ENCODE data around the gene ADAMTS8.

ADAMTS8 gene, protein sequence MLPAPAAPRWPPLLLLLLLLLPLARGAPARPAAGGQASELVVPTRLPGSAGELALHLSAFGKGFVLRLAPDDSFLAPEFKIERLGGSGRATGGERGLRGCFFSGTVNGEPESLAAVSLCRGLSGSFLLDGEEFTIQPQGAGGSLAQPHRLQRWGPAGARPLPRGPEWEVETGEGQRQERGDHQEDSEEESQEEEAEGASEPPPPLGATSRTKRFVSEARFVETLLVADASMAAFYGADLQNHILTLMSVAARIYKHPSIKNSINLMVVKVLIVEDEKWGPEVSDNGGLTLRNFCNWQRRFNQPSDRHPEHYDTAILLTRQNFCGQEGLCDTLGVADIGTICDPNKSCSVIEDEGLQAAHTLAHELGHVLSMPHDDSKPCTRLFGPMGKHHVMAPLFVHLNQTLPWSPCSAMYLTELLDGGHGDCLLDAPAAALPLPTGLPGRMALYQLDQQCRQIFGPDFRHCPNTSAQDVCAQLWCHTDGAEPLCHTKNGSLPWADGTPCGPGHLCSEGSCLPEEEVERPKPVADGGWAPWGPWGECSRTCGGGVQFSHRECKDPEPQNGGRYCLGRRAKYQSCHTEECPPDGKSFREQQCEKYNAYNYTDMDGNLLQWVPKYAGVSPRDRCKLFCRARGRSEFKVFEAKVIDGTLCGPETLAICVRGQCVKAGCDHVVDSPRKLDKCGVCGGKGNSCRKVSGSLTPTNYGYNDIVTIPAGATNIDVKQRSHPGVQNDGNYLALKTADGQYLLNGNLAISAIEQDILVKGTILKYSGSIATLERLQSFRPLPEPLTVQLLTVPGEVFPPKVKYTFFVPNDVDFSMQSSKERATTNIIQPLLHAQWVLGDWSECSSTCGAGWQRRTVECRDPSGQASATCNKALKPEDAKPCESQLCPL

DNA sequence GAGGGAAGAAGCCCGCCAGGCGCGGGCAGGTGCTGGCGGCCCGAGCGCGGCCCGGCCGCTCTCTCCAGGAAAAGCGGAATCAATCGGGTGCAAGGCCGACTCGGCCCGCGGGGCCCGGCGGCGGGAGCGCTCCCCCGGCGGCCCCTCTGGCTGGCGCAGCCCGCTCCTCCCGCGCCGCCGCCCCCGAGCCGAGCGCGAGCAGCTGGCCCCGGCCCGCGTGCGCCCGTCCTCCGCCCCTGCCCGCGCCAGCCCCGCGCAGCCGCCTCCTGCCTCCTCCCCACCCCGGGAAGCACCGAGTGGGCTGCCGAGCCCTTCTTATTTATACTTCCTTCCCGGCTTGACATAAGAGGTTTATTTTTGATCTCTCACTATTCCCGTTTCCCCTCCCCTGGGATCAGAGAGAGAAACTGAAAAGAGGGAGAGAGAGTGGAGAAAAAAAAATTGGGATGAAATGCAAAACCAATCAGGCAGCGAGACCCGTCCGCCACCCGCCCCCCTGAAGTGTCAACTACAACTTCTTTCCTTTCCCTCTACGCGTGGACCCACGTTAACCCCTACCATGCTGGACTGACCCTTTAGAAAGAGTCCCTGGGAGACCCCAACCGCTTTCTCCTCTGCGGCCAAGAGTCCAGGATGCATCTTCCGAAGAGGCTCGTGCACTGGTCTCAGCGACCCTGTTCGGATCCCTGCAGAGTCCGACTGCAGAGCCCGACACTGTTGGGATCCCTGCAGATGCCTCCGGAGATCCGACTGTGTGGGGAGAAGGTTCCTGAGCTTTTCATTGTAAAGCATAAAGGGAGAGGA lies at the start of gene ADAMTS8:
Gene ADAMTS8, minus strand, starts transcription at position 294 of the 804 bp plus-strand sequence. CDS start 323 bp downstream, outside the sequence.
- H3K4me1 ChIP-seq (ENCODE audit: control insufficient read depth, insufficient read depth, low read length) = peaks cover 17% of the 10 kb centered on the region
- no peaks in the 10 kb centered on the region for H3K36me3 ChIP-seq (ENCODE audit: control insufficient read depth, insufficient read depth, low read length)
- H3K27ac ChIP-seq (ENCODE audit: low read depth, low read length) = peak within 1 kb of the TSS; percentile 66
- H3K4me3 ChIP-seq (ENCODE audit: low read length) = peak within 1 kb of the TSS; percentile 65
- peaks cover 3% of the 10 kb centered on the region for H3K27me3 ChIP-seq (ENCODE audit: control insufficient read depth, insufficient read depth, low read length)
- H3K9ac ChIP-seq (ENCODE audit: low read length) = no peak within 1 kb of the TSS

DNA sequence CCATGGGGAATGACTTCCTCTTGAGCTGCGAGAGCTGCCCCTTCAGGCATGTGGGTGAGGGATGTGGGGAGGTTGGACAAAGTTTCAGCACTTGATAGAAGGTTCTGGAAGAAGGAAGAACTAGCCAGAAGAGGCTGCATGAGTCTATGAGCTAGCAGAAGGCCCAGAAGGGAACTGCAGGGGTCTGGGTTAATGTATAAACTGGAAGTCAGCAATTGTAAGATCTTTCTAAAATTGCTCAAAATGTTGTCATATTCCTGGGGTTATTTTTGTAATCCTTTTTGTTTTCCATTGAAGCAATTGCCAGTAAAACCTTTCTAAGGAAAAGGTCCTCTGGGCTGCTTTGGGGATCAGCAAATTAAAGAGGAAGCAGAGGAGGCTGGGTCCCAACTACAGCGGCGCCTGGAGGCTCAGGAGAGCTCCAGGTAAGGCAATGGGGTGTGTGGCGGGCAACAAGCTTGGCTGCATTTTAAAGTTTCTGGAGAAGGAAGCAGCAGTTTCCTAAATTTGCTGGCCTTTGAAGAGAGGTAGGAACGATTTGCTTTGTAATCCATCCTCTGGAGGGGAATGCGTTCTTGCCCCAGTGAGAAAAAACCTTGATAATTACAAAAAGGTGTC lies 49.3 kb upstream of the ADAMTS8 start:
- Histone ChIP-seq H3K27ac (ENCODE audit: low read depth, low read length) (peak overlapping the region; percentile 34), H3K36me3 (ENCODE audit: control insufficient read depth, insufficient read depth, low read length) (no peaks in the 10 kb centered on the region), H3K27me3 (ENCODE audit: control insufficient read depth, insufficient read depth, low read length) (no peaks in the 10 kb centered on the region), H3K4me3 (ENCODE audit: low read length) (no peak overlapping the region), H3K9ac (ENCODE audit: low read length) (no peak overlapping the region), H3K4me1 (ENCODE audit: control insufficient read depth, insufficient read depth, low read length) (peaks cover 10% of the 10 kb centered on the region)

- Histone ChIP-seq H3K9ac (ENCODE audit: low read length) (no peak overlapping the region), H3K27me3 (ENCODE audit: control insufficient read depth, insufficient read depth, low read length) (no peaks in the 10 kb centered on the region), H3K4me1 (ENCODE audit: control insufficient read depth, insufficient read depth, low read length) (peaks cover 10% of the 10 kb centered on the region), H3K27ac (ENCODE audit: low read depth, low read length) (no peak overlapping the region), H3K36me3 (ENCODE audit: control insufficient read depth, insufficient read depth, low read length) (no peaks in the 10 kb centered on the region), H3K4me3 (ENCODE audit: low read length) (no peak overlapping the region)
Observed at GRCh38 chr11:130476922-130477491, 48.6 kb upstream of the ADAMTS8 start.

DNA sequence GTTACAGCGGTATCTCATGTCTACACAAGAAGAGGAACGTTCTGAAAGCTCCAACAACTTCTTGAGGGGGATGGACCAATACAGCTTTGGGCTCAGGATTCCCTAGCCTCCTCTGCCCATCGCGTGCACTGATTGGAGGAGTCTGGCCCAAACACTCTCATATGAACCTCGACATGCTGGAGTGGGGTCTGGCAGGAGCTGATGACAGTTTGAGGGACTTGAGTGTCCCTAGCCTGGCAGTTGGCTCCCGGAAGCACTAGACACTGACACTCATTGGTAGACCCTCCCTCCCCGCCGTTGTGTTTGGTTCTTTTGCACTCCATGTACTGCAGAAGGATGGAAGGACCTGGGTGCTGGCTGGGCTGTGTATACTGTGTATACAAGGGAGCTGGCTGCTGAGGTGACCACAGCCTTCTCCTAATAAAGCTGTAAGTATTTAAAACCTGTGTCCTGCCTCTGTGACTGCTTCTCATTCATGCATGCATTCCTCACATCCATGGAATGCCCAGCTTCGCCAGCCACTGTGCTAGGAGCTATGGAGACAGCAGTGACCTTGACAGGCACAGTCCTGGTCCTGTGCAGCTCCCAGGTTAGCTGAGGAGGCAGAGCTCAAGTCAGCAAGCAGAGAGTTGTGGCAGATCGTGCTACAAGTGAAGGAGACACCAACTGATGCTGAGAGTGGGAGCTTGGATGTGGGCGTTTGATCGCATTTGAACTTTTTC lies 48.0 kb upstream of the ADAMTS8 start:
- Histone ChIP-seq H3K36me3 (ENCODE audit: control insufficient read depth, insufficient read depth, low read length) (peaks cover under 1% of the 10 kb centered on the region), H3K27me3 (ENCODE audit: control insufficient read depth, insufficient read depth, low read length) (no peaks in the 10 kb centered on the region), H3K27ac (ENCODE audit: low read depth, low read length) (no peak overlapping the region), H3K9ac (ENCODE audit: low read length) (no peak overlapping the region), H3K4me3 (ENCODE audit: low read length) (no peak overlapping the region), H3K4me1 (ENCODE audit: control insufficient read depth, insufficient read depth, low read length) (peaks cover 10% of the 10 kb centered on the region)

GRCh38 chr11:130475426-130476053 lies 47.1 kb upstream of the ADAMTS8 start:
- no peak overlapping the region for H3K4me3 ChIP-seq (ENCODE audit: low read length)
- H3K27me3 ChIP-seq (ENCODE audit: control insufficient read depth, insufficient read depth, low read length) = no peaks in the 10 kb centered on the region
- peaks cover 10% of the 10 kb centered on the region for H3K4me1 ChIP-seq (ENCODE audit: control insufficient read depth, insufficient read depth, low read length)
- peaks cover 6% of the 10 kb centered on the region for H3K36me3 ChIP-seq (ENCODE audit: control insufficient read depth, insufficient read depth, low read length)
- H3K27ac ChIP-seq (ENCODE audit: low read depth, low read length) = no peak overlapping the region
- no peak overlapping the region for H3K9ac ChIP-seq (ENCODE audit: low read length)

DNA sequence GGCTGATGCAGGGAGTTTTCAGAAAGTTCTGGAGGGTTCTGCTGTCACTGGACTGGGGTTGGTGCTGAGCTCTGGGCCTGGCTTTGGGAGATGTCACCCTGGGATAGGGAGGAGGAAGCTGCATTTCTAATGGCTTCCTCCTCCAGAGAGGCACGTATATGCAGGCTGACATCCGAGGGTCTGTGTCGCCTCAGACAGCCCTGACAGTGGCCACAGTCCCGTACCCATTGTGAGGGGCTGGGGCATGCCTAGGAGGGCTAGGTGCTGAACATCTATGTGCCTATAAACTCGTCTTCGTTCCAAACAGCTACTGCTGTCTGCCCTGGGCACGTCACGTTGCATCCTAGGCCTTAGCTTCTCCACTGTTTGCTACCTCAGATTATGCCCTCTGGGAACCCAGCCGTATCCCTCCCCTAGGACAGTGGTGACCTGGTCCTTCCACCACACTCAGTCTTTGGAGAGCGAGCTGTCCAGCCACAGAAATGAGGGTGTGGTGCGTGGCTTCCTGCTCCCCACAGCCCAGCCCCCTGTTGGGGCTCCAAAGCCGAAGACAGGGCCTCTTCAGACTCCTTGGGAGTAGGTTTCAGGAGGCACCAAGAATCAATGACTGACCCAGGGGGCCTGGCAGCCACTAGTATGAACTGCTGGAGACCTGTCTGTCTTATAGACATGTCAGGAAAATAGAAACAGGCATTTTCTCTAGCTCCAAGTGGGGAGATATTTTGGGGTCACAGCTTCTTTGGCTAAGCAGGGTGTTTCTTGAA lies 46.4 kb upstream of the ADAMTS8 start:
- Histone ChIP-seq H3K4me3 (ENCODE audit: low read length) (no peak overlapping the region), H3K36me3 (ENCODE audit: control insufficient read depth, insufficient read depth, low read length) (peaks cover 6% of the 10 kb centered on the region), H3K27ac (ENCODE audit: low read depth, low read length) (no peak overlapping the region), H3K27me3 (ENCODE audit: control insufficient read depth, insufficient read depth, low read length) (no peaks in the 10 kb centered on the region), H3K4me1 (ENCODE audit: control insufficient read depth, insufficient read depth, low read length) (peaks cover 10% of the 10 kb centered on the region), H3K9ac (ENCODE audit: low read length) (no peak overlapping the region)

DNA sequence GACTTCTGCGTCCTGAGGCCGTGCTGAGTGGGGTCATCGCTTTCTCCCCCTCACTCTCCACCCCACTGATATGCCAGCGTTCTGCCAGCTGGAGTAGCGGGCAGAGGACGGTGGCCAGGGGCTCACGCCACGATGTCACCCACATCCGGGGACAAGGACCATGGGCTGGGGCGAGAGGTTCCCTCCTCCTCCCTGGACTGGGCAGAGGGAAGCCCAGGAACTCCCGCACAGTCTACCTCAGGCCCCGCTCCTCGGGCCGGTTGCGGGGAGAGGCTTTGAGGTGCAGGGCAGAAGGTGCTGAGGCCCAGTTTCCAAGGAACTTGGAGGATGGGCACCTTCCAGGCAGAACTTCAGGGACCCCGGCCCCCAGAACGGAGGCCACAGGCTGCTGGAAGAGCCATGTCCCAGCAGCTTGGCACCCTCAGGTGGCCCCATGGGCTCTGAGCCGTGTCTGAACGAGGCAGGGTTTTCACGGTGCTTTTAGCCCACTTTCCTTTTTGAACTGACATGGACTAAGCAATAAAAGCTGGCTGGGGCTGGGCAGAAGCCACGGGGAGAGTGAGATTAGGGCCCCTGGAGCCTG lies 45.5 kb upstream of the ADAMTS8 start:
- Histone ChIP-seq H3K4me3 (ENCODE audit: low read length) (no peak overlapping the region), H3K36me3 (ENCODE audit: control insufficient read depth, insufficient read depth, low read length) (peaks cover 6% of the 10 kb centered on the region), H3K27me3 (ENCODE audit: control insufficient read depth, insufficient read depth, low read length) (no peaks in the 10 kb centered on the region), H3K4me1 (ENCODE audit: control insufficient read depth, insufficient read depth, low read length) (peaks cover 10% of the 10 kb centered on the region), H3K27ac (ENCODE audit: low read depth, low read length) (no peak overlapping the region), H3K9ac (ENCODE audit: low read length) (no peak overlapping the region)

DNA sequence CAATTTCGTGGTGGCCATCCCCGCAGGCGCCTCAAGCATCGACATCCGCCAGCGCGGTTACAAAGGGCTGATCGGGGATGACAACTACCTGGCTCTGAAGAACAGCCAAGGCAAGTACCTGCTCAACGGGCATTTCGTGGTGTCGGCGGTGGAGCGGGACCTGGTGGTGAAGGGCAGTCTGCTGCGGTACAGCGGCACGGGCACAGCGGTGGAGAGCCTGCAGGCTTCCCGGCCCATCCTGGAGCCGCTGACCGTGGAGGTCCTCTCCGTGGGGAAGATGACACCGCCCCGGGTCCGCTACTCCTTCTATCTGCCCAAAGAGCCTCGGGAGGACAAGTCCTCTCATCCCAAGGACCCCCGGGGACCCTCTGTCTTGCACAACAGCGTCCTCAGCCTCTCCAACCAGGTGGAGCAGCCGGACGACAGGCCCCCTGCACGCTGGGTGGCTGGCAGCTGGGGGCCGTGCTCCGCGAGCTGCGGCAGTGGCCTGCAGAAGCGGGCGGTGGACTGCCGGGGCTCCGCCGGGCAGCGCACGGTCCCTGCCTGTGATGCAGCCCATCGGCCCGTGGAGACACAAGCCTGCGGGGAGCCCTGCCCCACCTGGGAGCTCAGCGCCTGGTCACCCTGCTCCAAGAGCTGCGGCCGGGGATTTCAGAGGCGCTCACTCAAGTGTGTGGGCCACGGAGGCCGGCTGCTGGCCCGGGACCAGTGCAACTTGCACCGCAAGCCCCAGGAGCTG lies 44.8 kb upstream of the ADAMTS8 start:
- no peaks in the 10 kb centered on the region for H3K27me3 ChIP-seq (ENCODE audit: control insufficient read depth, insufficient read depth, low read length)
- H3K9ac ChIP-seq (ENCODE audit: low read length) = no peak overlapping the region
- H3K36me3 ChIP-seq (ENCODE audit: control insufficient read depth, insufficient read depth, low read length) = peaks cover 6% of the 10 kb centered on the region
- H3K4me3 ChIP-seq (ENCODE audit: low read length) = no peak overlapping the region
- peaks cover 4% of the 10 kb centered on the region for H3K4me1 ChIP-seq (ENCODE audit: control insufficient read depth, insufficient read depth, low read length)
- no peak overlapping the region for H3K27ac ChIP-seq (ENCODE audit: low read depth, low read length)

GRCh38 chr11:130472434-130472961 lies 44.1 kb upstream of the ADAMTS8 start:
- H3K36me3 ChIP-seq (ENCODE audit: control insufficient read depth, insufficient read depth, low read length) = peaks cover 6% of the 10 kb centered on the region
- no peak overlapping the region for H3K9ac ChIP-seq (ENCODE audit: low read length)
- no peaks in the 10 kb centered on the region for H3K27me3 ChIP-seq (ENCODE audit: control insufficient read depth, insufficient read depth, low read length)

More at GRCh38 chr11:130472434-130472961, 44.1 kb upstream of the ADAMTS8 start:
- Histone ChIP-seq H3K4me3 (ENCODE audit: low read length) (no peak overlapping the region), H3K27ac (ENCODE audit: low read depth, low read length) (no peak overlapping the region), H3K4me1 (ENCODE audit: control insufficient read depth, insufficient read depth, low read length) (no peaks in the 10 kb centered on the region)

All from rectal smooth muscle tissue (tissue), 1 donor.